Measurements from ENCODE around the gene ABL1.

DNA sequence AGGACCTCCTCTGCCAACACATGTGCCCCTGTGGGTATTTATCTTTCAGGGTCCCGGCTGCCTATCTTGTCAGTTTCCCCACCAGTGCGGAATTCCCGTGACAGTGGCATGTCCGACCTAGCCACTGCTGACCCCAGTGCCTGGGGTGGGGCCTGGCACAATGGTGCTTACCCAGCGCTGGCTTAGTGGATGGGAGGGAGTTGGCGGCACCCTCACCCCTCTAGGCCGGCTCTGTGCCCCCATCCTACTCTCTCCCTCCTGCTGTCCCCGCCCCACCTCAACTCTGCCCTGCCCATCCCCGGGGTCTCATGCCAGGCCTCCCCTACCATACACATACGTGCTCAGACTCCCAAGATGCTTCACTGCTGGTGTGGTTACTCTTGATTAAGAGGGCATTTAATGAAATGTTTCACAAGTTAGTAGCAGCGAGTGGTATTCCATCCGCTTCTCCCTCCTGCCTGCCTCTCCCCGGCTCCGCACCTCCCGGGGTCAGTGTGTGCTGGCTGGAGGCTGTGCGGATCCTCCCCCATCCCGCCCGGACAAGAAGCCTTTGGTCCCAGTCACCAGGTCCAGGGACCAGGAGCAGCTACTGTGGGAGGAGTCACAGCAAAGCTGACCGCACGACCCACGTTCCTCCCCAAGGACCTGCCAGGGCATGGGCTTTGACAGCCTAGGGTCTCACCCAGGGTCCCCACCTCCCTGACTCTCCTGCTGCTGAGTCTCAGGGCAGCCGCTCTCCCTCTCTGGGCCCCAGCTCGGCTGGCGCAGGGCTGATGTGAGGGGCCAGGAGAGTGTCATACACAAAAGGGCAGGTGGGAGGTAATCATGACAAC is 71.1 kb downstream of the ABL1 start:
- TF ChIP-seq POLR2AphosphoS5 (IDR thresholded peaks at IDR 0.05) (no peak), CTCF (IDR thresholded peaks at IDR 0.05) (no peak)

Measured in sigmoid colon (tissue), 4 donors.